Measurements from ENCODE around the gene IRAK4.
A peak's percentile ranks its signal among the peaks of the same experiment; 100 is the strongest.

The IRAK4 gene

DNA sequence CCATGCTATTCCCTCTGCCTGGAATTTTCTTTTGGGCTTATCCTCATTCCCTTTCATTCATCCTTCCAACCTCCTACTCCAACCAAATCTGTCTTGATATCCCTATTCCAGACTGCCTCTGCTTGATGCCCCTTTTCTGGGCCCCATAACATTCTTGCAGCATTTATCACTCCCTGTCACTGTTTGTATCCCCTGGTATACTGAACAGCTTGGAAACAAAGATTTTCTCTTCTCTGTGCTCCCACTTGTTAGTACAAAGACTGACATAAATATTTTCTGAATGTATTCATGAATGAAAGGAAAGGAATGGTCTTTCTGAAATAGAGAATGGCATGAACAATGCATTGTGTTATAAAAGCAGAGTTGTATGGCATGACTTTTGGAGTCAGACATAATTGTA, 7.5 kb downstream of the IRAK4 start:
- DNase-seq (ENCODE audit: low read depth), result no peak

DNA sequence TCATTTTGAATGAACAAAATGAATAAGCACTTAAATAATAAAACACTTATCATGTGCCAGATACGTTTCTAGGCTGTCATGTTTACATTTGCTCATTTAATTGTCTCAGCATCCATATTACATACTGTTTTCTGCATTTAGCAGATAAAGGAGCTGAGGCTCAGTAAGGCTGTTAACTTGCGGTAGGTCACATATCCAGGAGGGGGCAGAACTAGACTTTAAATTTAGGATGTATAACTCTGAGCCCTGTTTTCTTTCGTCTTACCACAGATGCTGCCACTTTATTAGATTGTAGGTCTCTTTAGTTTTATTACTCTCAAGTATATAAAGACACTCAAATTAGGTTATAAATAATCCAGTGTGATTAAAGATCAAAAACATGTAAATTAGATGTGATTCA, 17.7 kb downstream of the IRAK4 start:
- no peak for DNase-seq (ENCODE audit: low read depth)

DNA sequence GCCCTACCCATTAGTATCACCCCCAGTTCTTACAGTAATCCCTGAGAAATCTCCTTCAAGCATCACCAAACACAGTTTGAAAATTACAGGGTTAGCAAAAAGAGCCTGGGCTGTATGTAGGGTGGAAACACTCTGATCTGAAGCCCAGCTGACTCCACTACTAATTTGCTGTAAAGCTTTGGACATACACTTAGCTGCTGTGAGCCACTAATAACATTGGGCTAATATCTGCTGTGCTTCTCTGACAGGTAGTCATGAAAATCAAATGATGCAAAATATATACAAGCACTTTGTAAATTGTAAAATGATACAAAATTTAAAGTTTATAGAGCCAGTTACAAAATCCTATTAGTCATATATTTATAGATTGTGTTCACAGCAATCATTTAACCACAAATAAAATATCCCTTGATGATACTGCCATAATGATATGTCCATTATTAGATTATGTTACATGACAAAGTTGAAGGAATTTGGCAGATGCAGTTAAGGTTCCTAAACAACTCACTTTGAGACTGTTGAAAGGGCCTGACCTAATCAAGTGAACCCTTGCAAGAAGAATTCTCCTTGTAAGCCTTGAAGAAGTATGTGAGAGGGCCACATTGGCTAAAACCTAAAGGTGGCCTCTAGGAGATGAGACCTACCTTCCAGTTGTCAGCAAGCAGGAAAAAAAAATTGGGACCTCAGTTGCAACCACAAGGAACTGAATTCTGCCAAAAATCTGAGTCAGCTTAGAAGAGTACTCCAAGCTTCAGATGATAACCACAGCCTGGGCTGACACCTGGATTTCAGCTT, 28.3 kb downstream of the IRAK4 start:
- no peak for DNase-seq (ENCODE audit: low read depth)

GRCh38 chr12:43789941-43790340, 31.2 kb downstream of the IRAK4 start:
- no peak for DNase-seq (ENCODE audit: low read depth)

GRCh38 chr12:43795716-43796280, 37.0 kb downstream of the IRAK4 start:
- no peak for DNase-seq (ENCODE audit: low read depth)

GRCh38 chr12:43797561-43798217, 38.9 kb downstream of the IRAK4 start:
- DNase-seq (ENCODE audit: low read depth), result no peak

- no peak for DNase-seq (ENCODE audit: low read depth)
These were observed 46.6 kb downstream of the IRAK4 start for GRCh38 chr12:43805149-43805859.

DNA sequence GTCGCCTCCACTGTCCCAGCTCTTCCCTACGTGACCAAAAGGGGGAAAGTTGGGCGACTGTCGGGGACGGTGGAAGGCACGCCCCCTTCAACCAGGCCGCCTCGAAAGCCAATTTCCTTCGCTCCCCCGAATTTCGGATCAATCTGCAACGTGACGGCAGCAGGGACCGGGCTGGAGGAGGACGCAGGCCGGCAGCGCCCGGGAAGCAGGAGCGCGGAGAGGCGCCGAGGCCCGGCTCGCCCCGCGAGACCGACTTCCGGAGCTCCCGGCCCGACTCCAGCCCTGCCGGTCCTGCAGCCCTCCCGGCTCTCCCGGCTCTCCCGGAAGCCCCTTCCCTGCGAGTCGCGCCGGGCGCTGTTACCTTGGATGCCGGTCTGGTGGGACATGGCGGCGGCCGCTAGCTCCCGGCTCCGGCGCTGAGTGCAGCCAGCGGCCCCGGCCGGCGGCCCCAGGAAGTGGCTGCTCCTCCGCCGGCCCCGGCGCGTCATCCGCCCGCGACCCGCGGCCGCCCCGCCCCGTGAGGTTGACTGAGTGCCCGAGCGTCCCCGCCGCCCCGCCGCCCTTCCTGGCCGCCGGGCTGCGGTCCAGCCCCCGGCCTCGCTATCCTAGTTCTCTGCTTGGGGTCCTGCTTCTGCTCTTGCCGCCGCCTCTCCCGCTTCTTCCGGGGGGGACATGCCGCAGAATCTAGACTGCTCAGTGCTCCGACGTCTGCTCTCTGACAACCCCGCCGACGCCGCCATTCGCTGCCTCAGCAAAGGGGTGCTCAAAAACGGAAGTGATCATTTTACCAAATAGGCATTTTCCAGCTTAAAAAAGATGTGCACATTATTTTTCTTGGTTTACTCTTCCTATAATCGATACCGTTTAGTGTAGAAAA, 47.3 kb downstream of the IRAK4 start, which contains the start of gene TWF1:
Gene TWF1, minus strand, starts transcription at position 458 of the 877 bp plus-strand sequence. Its CDS starts 72 bp downstream, at position 386.
- peak; percentile 72 for DNase-seq (ENCODE audit: low read depth)

GRCh38 chr12:43806737-43807072, 48.0 kb downstream of the IRAK4 start:
- DNase-seq (ENCODE audit: low read depth), result no peak

- no peak for DNase-seq (ENCODE audit: low read depth)
These were observed 48.6 kb downstream of the IRAK4 start for GRCh38 chr12:43807386-43807785.

DNA sequence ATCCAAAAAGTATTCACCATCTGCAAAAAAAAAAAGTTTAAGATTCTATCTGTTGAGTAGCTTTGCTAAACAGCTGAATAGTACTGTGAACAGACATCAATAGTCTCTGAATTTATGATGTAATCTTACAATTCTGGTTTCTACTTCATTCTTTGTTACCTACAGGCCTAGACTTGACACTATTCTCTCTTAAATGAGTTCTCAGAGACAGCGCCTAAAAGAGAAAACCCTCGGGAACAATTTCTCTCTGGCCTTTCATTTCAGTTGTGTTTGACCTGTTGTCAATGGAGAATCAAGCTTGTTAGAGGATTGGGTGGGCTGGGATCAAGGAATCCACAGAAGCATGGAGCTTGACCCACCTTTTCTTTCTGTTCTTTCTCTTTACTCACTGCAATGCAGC, 53.3 kb downstream of the IRAK4 start:
- no peak for DNase-seq (ENCODE audit: low read depth)

DNA sequence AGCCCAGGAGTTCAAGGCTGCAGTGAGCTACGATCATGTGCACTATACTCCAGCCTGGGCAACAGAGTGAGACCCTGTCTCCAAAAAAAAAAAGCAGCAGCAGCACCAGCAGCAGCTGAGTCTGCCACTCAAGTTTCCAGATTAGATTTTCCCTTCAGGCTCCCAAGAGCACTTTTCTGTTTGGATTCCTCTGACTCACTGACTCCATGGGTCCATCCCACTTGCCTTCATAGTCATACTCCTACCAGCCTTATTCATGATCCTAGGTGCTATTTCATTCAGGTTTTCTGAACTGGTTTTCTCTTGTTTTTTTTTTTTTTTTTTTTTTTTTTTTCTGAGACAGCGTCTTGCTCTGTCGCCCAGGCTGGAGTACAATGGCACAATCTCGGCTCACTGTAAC, 54.2 kb downstream of the IRAK4 start:
- no peak for DNase-seq (ENCODE audit: low read depth)

GRCh38 chr12:43815416-43815815, 56.7 kb downstream of the IRAK4 start:
- DNase-seq (ENCODE audit: low read depth), result no peak

GRCh38 chr12:43816168-43816567, 57.4 kb downstream of the IRAK4 start:
- no peak for DNase-seq (ENCODE audit: low read depth)

DNA sequence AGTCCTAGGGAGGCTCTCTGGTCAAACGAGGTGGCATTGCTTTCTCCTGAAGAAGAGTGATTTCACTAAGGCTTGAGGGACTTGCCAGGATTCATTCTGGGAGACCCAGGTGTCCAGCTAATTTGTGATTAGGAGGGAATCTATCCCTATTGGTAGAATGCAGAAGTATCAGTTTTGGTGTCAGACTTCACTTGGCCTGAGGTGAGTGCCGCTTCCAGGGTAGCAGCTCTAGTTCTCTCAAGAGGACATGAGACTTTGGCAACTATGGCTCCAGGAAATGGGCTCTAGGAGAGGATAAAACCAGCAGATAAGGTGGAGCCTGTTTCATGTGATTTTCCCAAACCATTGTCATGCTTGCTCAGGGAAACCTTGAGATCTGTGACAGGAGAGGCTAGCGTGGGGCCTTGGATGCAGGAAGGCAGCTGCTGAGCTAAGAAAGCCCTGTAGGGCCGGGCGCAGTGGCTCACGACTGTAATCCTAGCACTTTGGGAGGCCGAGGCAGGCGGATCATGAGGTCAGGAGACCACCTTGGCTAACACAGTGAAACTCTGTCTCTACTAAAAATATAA, 65.5 kb downstream of the IRAK4 start:
- DNase-seq (ENCODE audit: low read depth), result no peak

GRCh38 chr12:43826681-43827080, 67.9 kb downstream of the IRAK4 start:
- no peak for DNase-seq (ENCODE audit: low read depth)

DNA sequence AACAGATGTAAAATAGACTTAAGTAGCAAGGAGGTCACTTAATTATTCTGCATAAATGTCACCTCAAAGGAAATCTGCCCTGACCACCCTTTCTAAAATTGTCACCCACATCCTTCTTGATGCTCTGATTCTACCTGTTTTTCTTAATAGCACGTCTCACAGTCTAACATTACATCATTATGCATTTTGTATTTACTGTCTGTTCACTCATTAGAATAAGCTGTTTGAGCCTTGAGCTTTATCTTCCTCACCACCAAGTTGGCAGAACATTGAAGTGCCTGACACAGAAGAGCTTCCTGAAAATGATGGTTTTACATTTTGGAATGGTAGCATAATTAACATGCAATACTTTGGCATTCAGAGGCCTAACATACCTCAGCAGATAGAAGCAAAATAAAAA, 68.3 kb downstream of the IRAK4 start:
- no peak for DNase-seq (ENCODE audit: low read depth)

- DNase-seq (ENCODE audit: low read depth), result no peak
These were observed 73.9 kb downstream of the IRAK4 start for GRCh38 chr12:43832463-43833168.

GRCh38 chr12:43835264-43835655, 76.5 kb downstream of the IRAK4 start:
- DNase-seq (ENCODE audit: low read depth), result no peak

DNA sequence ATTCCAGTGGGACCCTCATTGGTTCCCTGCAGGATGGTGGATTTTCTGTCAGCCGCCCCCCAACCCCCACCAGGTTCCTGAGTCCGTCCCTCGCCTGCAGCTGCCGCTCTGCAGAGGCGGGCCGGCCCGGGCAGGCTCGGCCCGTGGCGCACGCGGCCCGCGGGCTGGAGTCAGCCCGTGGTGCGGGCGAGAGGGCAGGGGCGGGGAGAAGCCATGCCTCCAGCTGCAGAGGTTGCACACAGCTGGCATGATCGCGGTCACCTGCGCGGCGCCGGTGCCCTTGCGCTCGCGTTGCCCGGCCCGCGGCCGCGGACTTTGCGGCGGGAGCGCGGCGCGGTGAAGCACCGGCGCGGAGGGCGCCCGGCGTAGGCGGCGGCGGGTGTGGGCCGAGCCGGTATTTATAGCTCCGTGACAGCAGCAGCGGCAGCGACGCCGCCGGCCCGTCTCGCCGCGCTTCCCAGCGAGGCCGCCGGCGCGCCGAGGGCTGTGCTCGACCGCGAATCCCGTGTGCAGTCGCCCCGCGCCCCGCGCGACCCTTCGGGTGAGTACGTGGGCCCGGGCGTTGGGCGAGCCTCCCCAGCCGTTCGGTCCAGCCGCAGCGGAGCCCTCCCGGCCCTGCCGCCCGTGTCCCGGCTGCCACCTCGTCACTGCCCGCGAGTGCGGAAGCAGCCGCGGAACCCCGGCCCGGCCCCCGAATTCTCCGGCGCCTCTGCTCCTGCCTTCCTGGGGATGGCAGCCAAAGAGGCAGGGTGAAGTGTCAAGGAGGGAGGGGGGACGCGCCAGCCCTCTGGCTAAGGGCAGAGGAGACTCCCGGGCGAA, 77.1 kb downstream of the IRAK4 start, which contains the start of gene TMEM117:
Gene TMEM117, plus strand, starts transcription at position 426 of the 819 bp plus-strand sequence.
- peak; percentile 41 for DNase-seq (ENCODE audit: low read depth)
